CD14-positive monocyte (primary cell): ENCODE data around the gene HNRNPA2B1. TPM values are rescaled to one million over a fixed set of nuclear protein-coding genes. Genes with fewer than 3 reads are reported as not detected.
"Not testable (repeated sequence)": the region's sequence is repeated elsewhere in the genome, so short reads cannot be mapped to it uniquely, and the experiment has no call there.

Experiments
- DNase-seq, 3 donors: peaks; one replicate each; pipeline ENCODE4 v3.0.0-alpha.2; 2011 to 2022
- H2AFZ ChIP-seq: 2 replicates; pipeline ENCODE4 v1.6.0; 2012; ENCODE audit warnings: mild to moderate bottlenecking, low read depth, low read length, inconsistent platforms; ENCODE audit not compliant: insufficient read depth, poor library complexity, severe bottlenecking
- H3K27ac ChIP-seq, 2 donors: 1 replicate in 1 of 2; 2 replicates in 1 of 2; pipeline ENCODE4 v1.5.1; 2012 to 2013; ENCODE audit warnings: low read length in 2 of 2, control low read depth in 1 of 2, inconsistent platforms in 1 of 2, low read depth in 1 of 2, mild to moderate bottlenecking in 1 of 2
- H3K27me3 ChIP-seq, 2 donors: one replicate each; pipeline versions ENCODE4 v1.6.0 to v1.6.1; 2011 to 2013; ENCODE audit warnings: low read length in 2 of 2; ENCODE audit not compliant: control insufficient read depth in 2 of 2, insufficient read depth in 2 of 2
- H3K36me3 ChIP-seq, 2 donors: replicated peaks in 1 of 2; 1 replicate in 1 of 2; 2 replicates in 1 of 2; pipeline versions ENCODE4 v1.5.1 to v1.6.1; 2012 to 2013; ENCODE audit warnings: low read length in 2 of 2, control low read depth in 1 of 2, inconsistent platforms in 1 of 2, mild to moderate bottlenecking in 1 of 2; ENCODE audit not compliant: insufficient read depth in 2 of 2, control insufficient read depth in 1 of 2
- H3K4me1 ChIP-seq, 2 donors: 1 replicate in 1 of 2; 2 replicates in 1 of 2; pipeline versions ENCODE4 v1.5.1 to v1.6.1; 2012 to 2013; ENCODE audit warnings: low read length in 2 of 2, control low read depth in 1 of 2, inconsistent platforms in 1 of 2, mild to moderate bottlenecking in 1 of 2, moderate library complexity in 1 of 2; ENCODE audit not compliant: insufficient read depth in 2 of 2, control insufficient read depth in 1 of 2
- H3K4me2 ChIP-seq: replicated peaks from 2 replicates; pipeline ENCODE3; 2012; ENCODE audit warnings: low read length, moderate library complexity, mild to moderate bottlenecking; ENCODE audit not compliant: poor library complexity, severe bottlenecking; ENCODE audit errors: extremely low read depth
- H3K4me3 ChIP-seq, 3 experiments: fragments of 200-600 bp in 1 of 3; sonication (generic) in 1 of 3; replicated peaks in 1 of 3; 1 replicate in 2 of 3; 2 replicates in 1 of 3; pipeline ENCODE4 v1.5.1; 2011 to 2013; ENCODE audit warnings: low read length in 3 of 3, mild to moderate bottlenecking in 3 of 3, control low read depth in 2 of 3, low read depth in 2 of 3, inconsistent platforms in 1 of 3, moderate library complexity in 1 of 3
- H3K79me2 ChIP-seq: 2 replicates; pipeline ENCODE4 v1.6.0; 2012; ENCODE audit warnings: mild to moderate bottlenecking, control low read depth, inconsistent platforms, low read length, moderate library complexity; ENCODE audit not compliant: insufficient read depth
- H3K9ac ChIP-seq: 2 replicates; pipeline ENCODE4 v1.6.0; 2017; ENCODE audit warnings: low read length, mild to moderate bottlenecking; ENCODE audit not compliant: insufficient read depth, poor library complexity, severe bottlenecking
- H3K9me3 ChIP-seq, 2 donors: replicated peaks in 1 of 2; 1 replicate in 1 of 2; 2 replicates in 1 of 2; pipeline versions ENCODE4 v1.5.1 to v1.6.1; 2012 to 2013; ENCODE audit warnings: low read length in 2 of 2, control low read depth in 1 of 2; ENCODE audit not compliant: control insufficient read depth in 1 of 2, insufficient read depth in 1 of 2
- H4K20me1 ChIP-seq: 2 replicates; pipeline ENCODE4 v1.6.0; 2012; ENCODE audit warnings: mild to moderate bottlenecking, low read length, control low read depth, moderate library complexity; ENCODE audit not compliant: insufficient read depth
- H3K27ac Mint-ChIP-seq, 7 donors: one replicate each; pipeline ENCODE4 v1.8.0; 2020; ENCODE audit warnings: mild to moderate bottlenecking in 7 of 7, mixed read lengths in 7 of 7, moderate library complexity in 6 of 7, inconsistent platforms in 2 of 7
- H3K27me3 Mint-ChIP-seq, 3 donors: one replicate each; pipeline ENCODE4 v1.8.0; 2021 to 2022; ENCODE audit warnings: low read depth in 3 of 3, mild to moderate bottlenecking in 3 of 3, mixed read lengths in 3 of 3, moderate library complexity in 3 of 3, inconsistent platforms in 1 of 3
- H3K36me3 Mint-ChIP-seq, 2 donors: one replicate each; pipeline ENCODE4 v1.8.0; 2020; ENCODE audit warnings: mixed read lengths in 2 of 2, inconsistent platforms in 1 of 2, mild to moderate bottlenecking in 1 of 2
- H3K4me1 Mint-ChIP-seq: one replicate; pipeline ENCODE4 v1.8.0; 2020; ENCODE audit warnings: mild to moderate bottlenecking, mixed read lengths
- H3K4me3 Mint-ChIP-seq, 2 donors: one replicate each; pipeline ENCODE4 v1.8.0; 2020; ENCODE audit warnings: mild to moderate bottlenecking in 2 of 2, mixed read lengths in 2 of 2, moderate library complexity in 1 of 2
- H3K9me3 Mint-ChIP-seq, 7 donors: one replicate each; pipeline ENCODE4 v1.8.0; 2020 to 2022; ENCODE audit warnings: mixed read lengths in 7 of 7, mild to moderate bottlenecking in 6 of 7, moderate library complexity in 6 of 7, inconsistent platforms in 2 of 7
- CTCF ChIP-seq: fragments of 200-600 bp; IDR thresholded peaks from one replicate; pipeline ENCODE4 v1.8.0; 2022; ENCODE audit warnings: antibody characterized with exemption, mild to moderate bottlenecking
- WGBS: methylation state at CpG from one replicate; pipeline ENCODE4 v1.1.5; 2013; ENCODE audit warnings: missing lambda C conversion rate; ENCODE audit not compliant: insufficient coverage; 5-methylcytosine and 5-hydroxymethylcytosine counted together
- intact Hi-C, 2 donors: fragments of 100-400 bp; cut with micrococcal nuclease; formaldehyde crosslinking; loops; one replicate each; pipeline versions ENCODE4 v1.15.0 to v1.15.1; 2023
- polyA plus RNA-seq, 3 donors: library from polyadenylated mRNA; depleted of rRNA in 1 of 3; unstranded in 2 of 3; stranded (reverse) in 1 of 3; fragments of 300-500 nt in 2 of 3; fragments of >200 nt in 1 of 3; fragmentation: Illumina TruSeq in 2 of 3; gene quantifications; 1 replicate in 2 of 3; 2 replicates in 1 of 3; pipeline ENCODE4 v1.2.3, GENCODE V29; 2012 to 2021

Gene HNRNPA2B1
- polyA plus RNA-seq, 3 donors, result 249 to 391 (median 269) TPM

- H3K4me3 Mint-ChIP-seq, H2AFZ ChIP-seq, H3K4me1 ChIP-seq, intact Hi-C loops, H3K27ac Mint-ChIP-seq, H3K27ac ChIP-seq, H3K4me2 ChIP-seq, H3K79me2 ChIP-seq, H3K4me3 ChIP-seq, H3K36me3 ChIP-seq, H3K9me3 ChIP-seq, H3K9me3 Mint-ChIP-seq, H3K27me3 ChIP-seq, H3K36me3 Mint-ChIP-seq, H3K4me1 Mint-ChIP-seq, H3K9ac ChIP-seq, DNase-seq, H3K27me3 Mint-ChIP-seq: not testable (repeated sequence)
- peaks cover 15% of the 10 kb centered on the region for H4K20me1 ChIP-seq
- WGBS, result 96% methylated on average over 7 of the region's 26 CpGs
These were observed 23.9 kb downstream of the HNRNPA2B1 start for GRCh38 chr7:26176696-26177095.

GRCh38 chr7:26175903-26176302 is 24.6 kb downstream of the HNRNPA2B1 start:
- H3K9me3 Mint-ChIP-seq, H3K27me3 Mint-ChIP-seq, H2AFZ ChIP-seq, DNase-seq, H3K4me3 ChIP-seq, H3K36me3 Mint-ChIP-seq, H3K27ac Mint-ChIP-seq, H3K9ac ChIP-seq, H3K4me3 Mint-ChIP-seq, H3K4me1 Mint-ChIP-seq, H3K4me1 ChIP-seq, H3K4me2 ChIP-seq, H3K79me2 ChIP-seq, H4K20me1 ChIP-seq, H3K9me3 ChIP-seq, H3K27ac ChIP-seq, H3K36me3 ChIP-seq, H3K27me3 ChIP-seq, intact Hi-C loops: not testable (repeated sequence)
- WGBS, result no CpG with 5 or more reads among the region's 4 CpGs

GRCh38 chr7:26172048-26172447 is 28.5 kb downstream of the HNRNPA2B1 start:
- Mint-ChIP-seq H3K36me3 (peaks cover 2 to 9% of the 10 kb centered on the region in 2 donors), H3K27ac (no peak overlapping the region), H3K4me3 (no peak overlapping the region), H3K27me3 (peaks cover 0 to 2% (median 0%) of the 10 kb centered on the region in 3 donors), H3K9me3 (peaks cover 0 to 9% (median 2%) of the 10 kb centered on the region in 7 donors), H3K4me1 (peaks cover 2% of the 10 kb centered on the region)
- Histone ChIP-seq H4K20me1 (no peaks in the 10 kb centered on the region), H3K4me1 (peaks cover 0 to under 1% of the 10 kb centered on the region in 2 donors), H2AFZ (no peak overlapping the region), H3K36me3 (peaks cover 0 to 3% of the 10 kb centered on the region in 2 donors), H3K27me3 (no peaks in the 10 kb centered on the region), H3K27ac (no peak overlapping the region), H3K4me3 (no peak overlapping the region), H3K79me2 (no peaks in the 10 kb centered on the region), H3K9me3 (no peaks in the 10 kb centered on the region), H3K9ac (no peak overlapping the region), H3K4me2 (no peak overlapping the region)
- intact Hi-C loops, result no loop called here
- no peak for TF ChIP-seq CTCF
- no peak for DNase-seq
- whole genome bisulfite sequencing, result no CpG with 5 or more reads among the region's 1 CpG
